Natural killer cell (primary cell): ENCODE measurements around the gene DNASE1L3. TPM values are rescaled to one million over a fixed set of nuclear protein-coding genes. Genes with fewer than 3 reads are reported as not detected.

Experiments used
- ATAC-seq, 3 donors: fragments of 150-1000 bp in 2 of 3; fragments of 200-7000 bp in 1 of 3; cut with Tn5 transposase; 1 replicate in 1 of 3; 2 replicates in 2 of 3; pipeline ENCODE4 v1.10.0; 2021; ENCODE audit warnings: mild to moderate bottlenecking in 2 of 3, moderate library complexity in 2 of 3
- DNase-seq, 2 donors: peaks; one replicate each; pipeline versions ENCODE4 v3.0.0 to v3.0.0-alpha.2; 2013 to 2021; ENCODE audit warnings: mixed read lengths in 1 of 2
- H3K27ac ChIP-seq: one replicate; pipeline ENCODE4 v1.5.1; 2013; ENCODE audit warnings: mild to moderate bottlenecking, low read length
- H3K27me3 ChIP-seq: one replicate; pipeline ENCODE4 v1.6.1; 2013; ENCODE audit warnings: low read length; ENCODE audit not compliant: control insufficient read depth, insufficient read depth
- H3K36me3 ChIP-seq: one replicate; pipeline ENCODE4 v1.6.1; 2013; ENCODE audit warnings: low read length; ENCODE audit not compliant: control insufficient read depth, insufficient read depth
- H3K4me1 ChIP-seq: one replicate; pipeline ENCODE4 v1.6.1; 2013; ENCODE audit warnings: low read length; ENCODE audit not compliant: control insufficient read depth, insufficient read depth
- H3K4me3 ChIP-seq: one replicate; pipeline ENCODE4 v1.5.1; 2013; ENCODE audit warnings: low read length
- H3K9me3 ChIP-seq: one replicate; pipeline ENCODE4 v1.6.1; 2013; ENCODE audit warnings: low read length; ENCODE audit not compliant: control insufficient read depth, insufficient read depth
- H3K27ac Mint-ChIP-seq, 2 donors: one replicate each; pipeline ENCODE4 v1.8.0; 2022; ENCODE audit warnings: mild to moderate bottlenecking in 2 of 2, mixed read lengths in 2 of 2, moderate library complexity in 1 of 2
- H3K27me3 Mint-ChIP-seq, 2 donors: one replicate each; pipeline ENCODE4 v1.8.0; 2022; ENCODE audit warnings: low read depth in 2 of 2, mixed read lengths in 2 of 2
- H3K36me3 Mint-ChIP-seq: one replicate; pipeline ENCODE4 v1.8.0; 2022; ENCODE audit warnings: mixed read lengths
- H3K4me1 Mint-ChIP-seq, 2 donors: one replicate each; pipeline ENCODE4 v1.8.0; 2022; ENCODE audit warnings: mixed read lengths in 2 of 2
- H3K4me3 Mint-ChIP-seq: one replicate; pipeline ENCODE4 v1.8.0; 2022; ENCODE audit warnings: mild to moderate bottlenecking, moderate library complexity, mixed read lengths
- H3K9me3 Mint-ChIP-seq, 2 donors: one replicate each; pipeline ENCODE4 v1.8.0; 2022; ENCODE audit warnings: mixed read lengths in 2 of 2
- CTCF ChIP-seq: fragments of 200-600 bp; IDR thresholded peaks from one replicate; pipeline ENCODE4 v1.8.0; 2022; ENCODE audit warnings: antibody characterized with exemption
- WGBS: methylation state at CpG from one replicate; pipeline ENCODE4 v1.1.7; 2013; ENCODE audit warnings: missing lambda C conversion rate; ENCODE audit not compliant: insufficient coverage; 5-methylcytosine and 5-hydroxymethylcytosine counted together
- intact Hi-C: fragments of 100-400 bp; cut with micrococcal nuclease; formaldehyde crosslinking; loops from one replicate; pipeline ENCODE4 v1.14.2; 2022
- total RNA-seq, 4 donors: library from RNA; stranded (reverse); fragments of 120-200 nt in 1 of 4; gene quantifications; one replicate each; pipeline versions ENCODE4 v1.2.3 to v1.2.4, GENCODE V29; 2013 to 2022

Gene DNASE1L3
- total RNA-seq, 3 donors from 2014 or later (not counting 1 experiment from before 2014, with no cell fraction given), result 1.3 TPM; not detected in 2

GRCh38 chr3:58170376-58170775 is 40.4 kb downstream of the DNASE1L3 start:
- intact Hi-C loops, result no loop called here
- H3K27ac ChIP-seq, result no peak overlapping the region
- H3K27me3 ChIP-seq, result no peaks in the 10 kb centered on the region
- H3K4me1 ChIP-seq, result no peaks in the 10 kb centered on the region
- Mint-ChIP-seq H3K4me1 (no peaks in the 10 kb centered on the region), H3K27ac (no peak overlapping the region), H3K27me3 (peaks cover 0 to 5% of the 10 kb centered on the region in 2 donors), H3K4me3 (no peak overlapping the region), H3K36me3 (no peaks in the 10 kb centered on the region), H3K9me3 (no peaks in the 10 kb centered on the region)
- no peak for ATAC-seq
- H3K36me3 ChIP-seq, result peaks cover 4% of the 10 kb centered on the region
- no peak for TF ChIP-seq CTCF
- 85% methylated on average over 11 of the region's 11 CpGs for whole genome bisulfite sequencing
- H3K9me3 ChIP-seq, result no peaks in the 10 kb centered on the region
- no peak for DNase-seq
- H3K4me3 ChIP-seq, result no peak overlapping the region

GRCh38 chr3:58169371-58169770 is 41.4 kb downstream of the DNASE1L3 start:
- no peaks in the 10 kb centered on the region for H3K9me3 Mint-ChIP-seq
- no peak overlapping the region for H3K4me3 Mint-ChIP-seq
- peaks cover 7% of the 10 kb centered on the region for H3K36me3 ChIP-seq
- no peak overlapping the region for H3K27ac ChIP-seq
- no peak for TF ChIP-seq CTCF
- intact Hi-C loops, result no loop called here
- H3K4me1 Mint-ChIP-seq, result no peaks in the 10 kb centered on the region
- no peaks in the 10 kb centered on the region for H3K36me3 Mint-ChIP-seq
- H3K9me3 ChIP-seq, result no peaks in the 10 kb centered on the region
- DNase-seq (no peak), ATAC-seq (no peak)
- H3K4me3 ChIP-seq, result no peak overlapping the region
- no peaks in the 10 kb centered on the region for H3K4me1 ChIP-seq
- H3K27me3 ChIP-seq, result no peaks in the 10 kb centered on the region
- H3K27me3 Mint-ChIP-seq, result peaks cover 0 to 2% of the 10 kb centered on the region in 2 donors
- H3K27ac Mint-ChIP-seq, result no peak overlapping the region
- 93% methylated on average over 9 of the region's 9 CpGs for WGBS

- H3K4me1 Mint-ChIP-seq, result no peaks in the 10 kb centered on the region
- no peak for TF ChIP-seq CTCF
Observed at GRCh38 chr3:58168498-58168897, 42.3 kb downstream of the DNASE1L3 start.

More at GRCh38 chr3:58168498-58168897, 42.3 kb downstream of the DNASE1L3 start:
- no peaks in the 10 kb centered on the region for H3K9me3 Mint-ChIP-seq
- H3K27ac ChIP-seq, result no peak overlapping the region
- H3K4me1 ChIP-seq, result no peaks in the 10 kb centered on the region
- intact Hi-C loops, result no loop called here
- 90% methylated on average over 7 of the region's 7 CpGs for WGBS
- H3K4me3 Mint-ChIP-seq, result no peak overlapping the region
- H3K27me3 ChIP-seq, result no peaks in the 10 kb centered on the region
- DNase-seq (no peak), ATAC-seq (no peak)
- H3K4me3 ChIP-seq, result no peak overlapping the region
- no peaks in the 10 kb centered on the region for H3K9me3 ChIP-seq
- H3K27ac Mint-ChIP-seq, result no peak overlapping the region
- H3K36me3 ChIP-seq, result peaks cover 8% of the 10 kb centered on the region
- no peaks in the 10 kb centered on the region for H3K36me3 Mint-ChIP-seq
- H3K27me3 Mint-ChIP-seq, result no peaks in the 10 kb centered on the region
